GM23338 (cell line): Measurements from ENCODE around the gene CARNS1.

Experiments used
- CREB1 ChIP-seq: fragments of 250-450 bp; sonication (Bioruptor Pico); IDR thresholded peaks from 2 replicates; pipeline ENCODE4 v1.5.0; 2020; ENCODE audit warnings: low read depth, mild to moderate bottlenecking, moderate library complexity
- ETS1 ChIP-seq: IDR thresholded peaks from 2 replicates; pipeline ENCODE4 v1.6.1; 2016; ENCODE audit warnings: antibody characterized with exemption
- EZH2 ChIP-seq: fragments of 200-600 bp; sonication (generic); IDR thresholded peaks from one replicate; pipeline ENCODE4 v1.8.0; 2017; ENCODE audit warnings: antibody characterized with exemption, mild to moderate bottlenecking, low read depth; ENCODE audit not compliant: unreplicated experiment
- EZH2phosphoT487 ChIP-seq: fragments of 200-600 bp; sonication (generic); IDR thresholded peaks from one replicate; pipeline ENCODE4 v1.8.1; 2018; ENCODE audit warnings: antibody characterized with exemption; ENCODE audit not compliant: unreplicated experiment
- JUNB ChIP-seq: IDR thresholded peaks from one replicate; pipeline ENCODE4 v1.6.1; 2016; ENCODE audit warnings: antibody characterized with exemption; ENCODE audit not compliant: unreplicated experiment
- NANOG ChIP-seq: IDR thresholded peaks from 2 replicates; pipeline ENCODE4 v1.6.1; 2016; ENCODE audit warnings: antibody characterized with exemption, borderline replicate concordance
- POLR2AphosphoS5 ChIP-seq: IDR thresholded peaks from 2 replicates; pipeline ENCODE4 v1.6.1; 2016; ENCODE audit warnings: antibody characterized with exemption, low read depth
- REST ChIP-seq: IDR thresholded peaks from one replicate; pipeline ENCODE4 v1.6.1; 2018; ENCODE audit warnings: antibody characterized with exemption; ENCODE audit not compliant: unreplicated experiment
- STAT1 ChIP-seq: IDR thresholded peaks from one replicate; pipeline ENCODE4 v1.6.1; 2016; ENCODE audit warnings: antibody characterized with exemption; ENCODE audit not compliant: unreplicated experiment
- ZNF114 ChIP-seq: fragments of 250-450 bp; sonication (Bioruptor Pico); IDR thresholded peaks from 2 replicates; pipeline ENCODE4 v1.5.0; 2020; ENCODE audit warnings: mild to moderate bottlenecking, moderate library complexity
- ZNF331 ChIP-seq: fragments of 250-450 bp; sonication (Bioruptor Pico); IDR thresholded peaks from 2 replicates; pipeline ENCODE4 v1.5.0; 2020; ENCODE audit warnings: low read depth, mild to moderate bottlenecking, moderate library complexity
- TF ChIP-seq, protein P1 (sequence below), 2 experiments: fragments of 200-600 bp in 1 of 2; sonication (generic) in 1 of 2; conservative IDR thresholded peaks; 2 replicates each; pipeline versions ENCODE4 v1.5.1 to v1.6.1; 2016 to 2017; ENCODE audit warnings: antibody characterized with exemption in 2 of 2, low read depth in 2 of 2, mild to moderate bottlenecking in 2 of 2, moderate library complexity in 1 of 2
- TF ChIP-seq, protein P2 (sequence below): fragments of 250-450 bp; sonication (Bioruptor Pico); IDR thresholded peaks from 2 replicates; pipeline ENCODE4 v1.5.0; 2020; ENCODE audit warnings: mild to moderate bottlenecking, moderate library complexity

GRCh38 chr11:67455054-67455453 is 39.6 kb downstream of the CARNS1 start, which contains the start of gene CABP4:
- TF ChIP-seq EZH2phosphoT487 (no peak), CREB1 (CRISPR knock-in tag) (no peak), ZNF331 (CRISPR knock-in tag) (no peak), POLR2AphosphoS5 (no peak), EZH2 (no peak), ZNF114 (CRISPR knock-in tag) (no peak), REST (no peak), ETS1 (no peak), STAT1 (no peak), JUNB (no peak), NANOG (no peak)
- TF ChIP-seq, protein P1, sequence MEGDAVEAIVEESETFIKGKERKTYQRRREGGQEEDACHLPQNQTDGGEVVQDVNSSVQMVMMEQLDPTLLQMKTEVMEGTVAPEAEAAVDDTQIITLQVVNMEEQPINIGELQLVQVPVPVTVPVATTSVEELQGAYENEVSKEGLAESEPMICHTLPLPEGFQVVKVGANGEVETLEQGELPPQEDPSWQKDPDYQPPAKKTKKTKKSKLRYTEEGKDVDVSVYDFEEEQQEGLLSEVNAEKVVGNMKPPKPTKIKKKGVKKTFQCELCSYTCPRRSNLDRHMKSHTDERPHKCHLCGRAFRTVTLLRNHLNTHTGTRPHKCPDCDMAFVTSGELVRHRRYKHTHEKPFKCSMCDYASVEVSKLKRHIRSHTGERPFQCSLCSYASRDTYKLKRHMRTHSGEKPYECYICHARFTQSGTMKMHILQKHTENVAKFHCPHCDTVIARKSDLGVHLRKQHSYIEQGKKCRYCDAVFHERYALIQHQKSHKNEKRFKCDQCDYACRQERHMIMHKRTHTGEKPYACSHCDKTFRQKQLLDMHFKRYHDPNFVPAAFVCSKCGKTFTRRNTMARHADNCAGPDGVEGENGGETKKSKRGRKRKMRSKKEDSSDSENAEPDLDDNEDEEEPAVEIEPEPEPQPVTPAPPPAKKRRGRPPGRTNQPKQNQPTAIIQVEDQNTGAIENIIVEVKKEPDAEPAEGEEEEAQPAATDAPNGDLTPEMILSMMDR (conservative IDR thresholded peaks at IDR 0.05; ENCODE audit: low read depth in 2 of 2): no peak
- TF ChIP-seq, protein P2, sequence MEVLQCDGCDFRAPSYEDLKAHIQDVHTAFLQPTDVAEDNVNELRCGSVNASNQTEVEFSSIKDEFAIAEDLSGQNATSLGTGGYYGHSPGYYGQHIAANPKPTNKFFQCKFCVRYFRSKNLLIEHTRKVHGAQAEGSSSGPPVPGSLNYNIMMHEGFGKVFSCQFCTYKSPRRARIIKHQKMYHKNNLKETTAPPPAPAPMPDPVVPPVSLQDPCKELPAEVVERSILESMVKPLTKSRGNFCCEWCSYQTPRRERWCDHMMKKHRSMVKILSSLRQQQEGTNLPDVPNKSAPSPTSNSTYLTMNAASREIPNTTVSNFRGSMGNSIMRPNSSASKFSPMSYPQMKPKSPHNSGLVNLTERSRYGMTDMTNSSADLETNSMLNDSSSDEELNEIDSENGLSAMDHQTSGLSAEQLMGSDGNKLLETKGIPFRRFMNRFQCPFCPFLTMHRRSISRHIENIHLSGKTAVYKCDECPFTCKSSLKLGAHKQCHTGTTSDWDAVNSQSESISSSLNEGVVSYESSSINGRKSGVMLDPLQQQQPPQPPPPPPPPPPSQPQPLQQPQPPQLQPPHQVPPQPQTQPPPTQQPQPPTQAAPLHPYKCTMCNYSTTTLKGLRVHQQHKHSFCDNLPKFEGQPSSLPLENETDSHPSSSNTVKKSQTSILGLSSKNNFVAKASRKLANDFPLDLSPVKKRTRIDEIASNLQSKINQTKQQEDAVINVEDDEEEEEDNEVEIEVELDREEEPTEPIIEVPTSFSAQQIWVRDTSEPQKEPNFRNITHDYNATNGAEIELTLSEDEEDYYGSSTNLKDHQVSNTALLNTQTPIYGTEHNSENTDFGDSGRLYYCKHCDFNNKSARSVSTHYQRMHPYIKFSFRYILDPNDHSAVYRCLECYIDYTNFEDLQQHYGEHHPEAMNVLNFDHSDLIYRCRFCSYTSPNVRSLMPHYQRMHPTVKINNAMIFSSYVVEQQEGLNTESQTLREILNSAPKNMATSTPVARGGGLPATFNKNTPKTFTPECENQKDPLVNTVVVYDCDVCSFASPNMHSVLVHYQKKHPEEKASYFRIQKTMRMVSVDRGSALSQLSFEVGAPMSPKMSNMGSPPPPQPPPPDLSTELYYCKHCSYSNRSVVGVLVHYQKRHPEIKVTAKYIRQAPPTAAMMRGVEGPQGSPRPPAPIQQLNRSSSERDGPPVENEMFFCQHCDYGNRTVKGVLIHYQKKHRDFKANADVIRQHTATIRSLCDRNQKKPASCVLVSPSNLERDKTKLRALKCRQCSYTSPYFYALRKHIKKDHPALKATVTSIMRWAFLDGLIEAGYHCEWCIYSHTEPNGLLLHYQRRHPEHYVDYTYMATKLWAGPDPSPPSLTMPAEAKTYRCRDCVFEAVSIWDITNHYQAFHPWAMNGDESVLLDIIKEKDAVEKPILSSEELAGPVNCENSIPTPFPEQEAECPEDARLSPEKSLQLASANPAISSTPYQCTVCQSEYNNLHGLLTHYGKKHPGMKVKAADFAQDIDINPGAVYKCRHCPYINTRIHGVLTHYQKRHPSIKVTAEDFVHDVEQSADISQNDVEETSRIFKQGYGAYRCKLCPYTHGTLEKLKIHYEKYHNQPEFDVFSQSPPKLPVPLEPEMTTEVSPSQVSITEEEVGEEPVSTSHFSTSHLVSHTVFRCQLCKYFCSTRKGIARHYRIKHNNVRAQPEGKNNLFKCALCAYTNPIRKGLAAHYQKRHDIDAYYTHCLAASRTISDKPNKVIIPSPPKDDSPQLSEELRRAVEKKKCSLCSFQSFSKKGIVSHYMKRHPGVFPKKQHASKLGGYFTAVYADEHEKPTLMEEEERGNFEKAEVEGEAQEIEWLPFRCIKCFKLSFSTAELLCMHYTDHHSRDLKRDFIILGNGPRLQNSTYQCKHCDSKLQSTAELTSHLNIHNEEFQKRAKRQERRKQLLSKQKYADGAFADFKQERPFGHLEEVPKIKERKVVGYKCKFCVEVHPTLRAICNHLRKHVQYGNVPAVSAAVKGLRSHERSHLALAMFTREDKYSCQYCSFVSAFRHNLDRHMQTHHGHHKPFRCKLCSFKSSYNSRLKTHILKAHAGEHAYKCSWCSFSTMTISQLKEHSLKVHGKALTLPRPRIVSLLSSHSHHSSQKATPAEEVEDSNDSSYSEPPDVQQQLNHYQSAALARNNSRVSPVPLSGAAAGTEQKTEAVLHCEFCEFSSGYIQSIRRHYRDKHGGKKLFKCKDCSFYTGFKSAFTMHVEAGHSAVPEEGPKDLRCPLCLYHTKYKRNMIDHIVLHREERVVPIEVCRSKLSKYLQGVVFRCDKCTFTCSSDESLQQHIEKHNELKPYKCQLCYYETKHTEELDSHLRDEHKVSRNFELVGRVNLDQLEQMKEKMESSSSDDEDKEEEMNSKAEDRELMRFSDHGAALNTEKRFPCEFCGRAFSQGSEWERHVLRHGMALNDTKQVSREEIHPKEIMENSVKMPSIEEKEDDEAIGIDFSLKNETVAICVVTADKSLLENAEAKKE (CRISPR knock-in tag): no peak
